Measurements from ENCODE around the gene ADAMTSL5.

- TF ChIP-seq CTCF (conservative IDR thresholded peaks at IDR 0.05 in 1 of 2, IDR thresholded peaks at IDR 0.05 in 1 of 2; ENCODE audit: extremely low read depth in 1 of 2, insufficient read depth in 1 of 2, low read depth in 1 of 2, low read length in 2 of 2) (no peak), EZH2 (IDR thresholded peaks at IDR 0.05; ENCODE audit: borderline replicate concordance, low read length) (no peak)
These were observed 5.6 kb downstream of the ADAMTSL5 start for GRCh38 chr19:1507192-1507660.

Measured in mammary epithelial cell (primary cell).